Chondrocyte (in vitro differentiated cells): Measurements from ENCODE around the gene CNTNAP5. TPM values are rescaled to one million over a fixed set of nuclear protein-coding genes. Genes with fewer than 3 reads are reported as not detected.

Experiments used
- DNase-seq: peaks from one replicate; pipeline ENCODE4 v3.0.0; 2021; ENCODE audit warnings: mixed read lengths, low spot score
- H3K27ac Mint-ChIP-seq: one replicate; pipeline ENCODE4 v1.8.0; 2021; ENCODE audit warnings: mild to moderate bottlenecking, moderate library complexity, mixed read lengths; ENCODE audit not compliant: unreplicated experiment
- H3K27me3 Mint-ChIP-seq: 2 replicates; pipeline ENCODE4 v1.8.0; 2021; ENCODE audit warnings: low read depth, mixed read lengths
- H3K36me3 Mint-ChIP-seq: 2 replicates; pipeline ENCODE4 v1.8.0; 2021; ENCODE audit warnings: low read depth, mixed read lengths
- H3K4me1 Mint-ChIP-seq: 2 replicates; pipeline ENCODE4 v1.8.0; 2021; ENCODE audit warnings: low read depth, mild to moderate bottlenecking, mixed read lengths
- H3K4me3 Mint-ChIP-seq: one replicate; pipeline ENCODE4 v1.8.0; 2021; ENCODE audit warnings: mild to moderate bottlenecking, moderate library complexity, mixed read lengths; ENCODE audit not compliant: unreplicated experiment
- H3K9me3 Mint-ChIP-seq: 2 replicates; pipeline ENCODE4 v1.8.0; 2021; ENCODE audit warnings: low read depth, mixed read lengths
- total RNA-seq: library from RNA; stranded (reverse); gene quantifications from 3 replicates; pipeline ENCODE4 v1.2.1, GENCODE V29; 2021
- TF ChIP-seq, protein P1 (sequence below): fragments of 200-600 bp; sonication (generic); IDR thresholded peaks from 2 replicates; pipeline ENCODE4 v1.5.0; 2021; ENCODE audit warnings: antibody characterized with exemption, mild to moderate bottlenecking, moderate library complexity

CNTNAP5 gene
- total RNA-seq, 1 donor from 2014 or later: not detected

DNA sequence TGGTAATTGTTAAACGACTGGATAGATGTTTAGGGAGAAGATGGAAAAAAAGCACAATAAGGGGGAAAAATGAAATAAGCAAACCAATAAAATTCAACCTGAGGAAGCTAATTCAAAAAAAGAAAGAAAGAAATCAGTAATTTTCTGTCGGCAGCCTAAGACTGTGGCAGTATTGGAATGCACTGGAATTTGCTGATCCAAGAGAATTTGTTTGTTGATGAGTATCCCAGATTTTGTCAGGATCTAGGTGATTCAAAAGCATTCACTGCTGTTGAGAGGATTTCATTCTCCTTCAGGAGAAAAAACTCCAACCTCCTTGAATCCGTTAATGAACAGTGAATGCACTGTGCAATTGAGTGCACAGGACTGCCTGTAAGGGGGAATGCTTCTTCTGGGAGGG, 546.7 kb downstream of the CNTNAP5 start:
- H3K27ac Mint-ChIP-seq: no peak overlapping the region
- TF ChIP-seq, protein P1, sequence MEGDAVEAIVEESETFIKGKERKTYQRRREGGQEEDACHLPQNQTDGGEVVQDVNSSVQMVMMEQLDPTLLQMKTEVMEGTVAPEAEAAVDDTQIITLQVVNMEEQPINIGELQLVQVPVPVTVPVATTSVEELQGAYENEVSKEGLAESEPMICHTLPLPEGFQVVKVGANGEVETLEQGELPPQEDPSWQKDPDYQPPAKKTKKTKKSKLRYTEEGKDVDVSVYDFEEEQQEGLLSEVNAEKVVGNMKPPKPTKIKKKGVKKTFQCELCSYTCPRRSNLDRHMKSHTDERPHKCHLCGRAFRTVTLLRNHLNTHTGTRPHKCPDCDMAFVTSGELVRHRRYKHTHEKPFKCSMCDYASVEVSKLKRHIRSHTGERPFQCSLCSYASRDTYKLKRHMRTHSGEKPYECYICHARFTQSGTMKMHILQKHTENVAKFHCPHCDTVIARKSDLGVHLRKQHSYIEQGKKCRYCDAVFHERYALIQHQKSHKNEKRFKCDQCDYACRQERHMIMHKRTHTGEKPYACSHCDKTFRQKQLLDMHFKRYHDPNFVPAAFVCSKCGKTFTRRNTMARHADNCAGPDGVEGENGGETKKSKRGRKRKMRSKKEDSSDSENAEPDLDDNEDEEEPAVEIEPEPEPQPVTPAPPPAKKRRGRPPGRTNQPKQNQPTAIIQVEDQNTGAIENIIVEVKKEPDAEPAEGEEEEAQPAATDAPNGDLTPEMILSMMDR: no peak
- no peaks in the 10 kb centered on the region for H3K27me3 Mint-ChIP-seq
- peaks cover 10% of the 10 kb centered on the region for H3K9me3 Mint-ChIP-seq
- no peaks in the 10 kb centered on the region for H3K4me1 Mint-ChIP-seq
- H3K36me3 Mint-ChIP-seq: no peaks in the 10 kb centered on the region
- no peak for DNase-seq
- no peak overlapping the region for H3K4me3 Mint-ChIP-seq

DNA sequence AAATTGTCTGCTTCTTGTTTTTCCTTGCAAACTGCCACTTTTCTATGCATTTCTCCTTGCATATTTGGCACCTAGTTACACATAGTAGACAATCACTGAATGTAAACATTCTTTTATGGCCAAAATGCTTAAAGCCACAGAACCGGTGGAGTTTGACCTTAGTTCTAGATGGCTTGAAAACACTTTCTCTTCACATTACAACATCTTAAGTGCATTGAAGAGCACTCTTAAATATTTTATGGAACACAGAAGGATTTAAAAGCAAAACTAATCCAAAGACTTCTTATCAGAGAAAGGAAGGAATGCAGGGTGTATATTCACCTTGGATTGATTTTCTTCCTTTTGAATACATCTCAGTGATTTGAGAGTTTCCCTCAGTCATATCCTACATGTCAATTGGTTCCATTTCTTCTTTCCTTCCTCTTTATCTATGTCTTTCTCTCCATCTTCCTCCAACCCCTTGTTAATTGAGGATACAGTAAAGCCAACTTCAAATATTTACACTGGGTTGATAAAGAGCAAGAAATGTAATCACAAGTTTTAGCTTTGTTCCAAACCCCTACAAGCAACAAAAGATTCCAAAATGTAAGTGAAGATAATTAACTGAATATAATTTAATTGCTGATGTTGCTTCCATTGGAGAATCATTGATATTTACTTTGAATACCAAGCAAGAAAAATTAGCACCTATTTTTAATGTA, 548.0 kb downstream of the CNTNAP5 start:
- no peak overlapping the region for H3K4me3 Mint-ChIP-seq
- no peaks in the 10 kb centered on the region for H3K27me3 Mint-ChIP-seq
- peaks cover 8% of the 10 kb centered on the region for H3K9me3 Mint-ChIP-seq
- H3K4me1 Mint-ChIP-seq: no peaks in the 10 kb centered on the region
- TF ChIP-seq, protein P1: no peak
- no peak for DNase-seq
- H3K27ac Mint-ChIP-seq: no peak overlapping the region
- H3K36me3 Mint-ChIP-seq: no peaks in the 10 kb centered on the region

DNA sequence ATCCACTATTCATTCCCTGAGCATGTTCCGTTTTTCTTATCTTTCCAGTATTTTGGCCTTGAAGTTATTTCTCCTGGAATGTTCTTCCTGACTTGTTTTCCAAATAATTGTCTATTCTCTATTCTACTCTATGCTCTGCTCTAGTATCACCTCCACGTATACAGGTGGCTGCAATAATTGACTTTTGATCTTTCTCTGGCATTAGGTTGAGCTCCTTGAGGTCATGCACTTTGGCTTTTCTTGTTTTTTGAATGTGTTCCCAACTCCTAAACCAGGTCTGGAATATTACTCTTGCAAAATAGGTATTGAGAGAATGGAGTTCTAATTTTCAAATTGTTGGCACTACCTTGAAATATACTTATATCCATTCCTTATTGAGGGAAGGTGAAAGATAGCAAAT, 550.4 kb downstream of the CNTNAP5 start:
- Mint-ChIP-seq H3K36me3 (no peaks in the 10 kb centered on the region), H3K27me3 (no peaks in the 10 kb centered on the region), H3K4me3 (no peak overlapping the region), H3K4me1 (no peaks in the 10 kb centered on the region), H3K27ac (no peak overlapping the region), H3K9me3 (peaks cover 5% of the 10 kb centered on the region)
- TF ChIP-seq, protein P1: no peak
- no peak for DNase-seq

DNA sequence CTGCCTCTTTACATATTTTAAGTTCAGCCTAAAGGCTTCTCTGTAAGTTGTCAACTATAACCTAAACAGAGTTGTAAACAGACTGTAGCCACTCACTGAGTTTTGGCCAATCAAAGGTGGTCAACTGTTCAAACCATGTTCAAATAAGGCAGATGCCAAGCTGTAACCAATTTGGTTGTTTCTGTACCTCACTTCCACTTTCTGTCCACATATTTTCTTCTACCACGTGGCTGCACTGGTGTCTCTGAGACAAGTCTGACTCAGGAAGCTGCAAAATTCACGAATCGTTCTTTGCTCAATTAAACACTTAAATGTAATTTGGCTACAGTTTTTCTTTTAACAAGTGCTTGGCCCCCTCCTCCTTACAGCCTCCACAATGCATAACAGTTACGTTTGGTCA, 555.2 kb downstream of the CNTNAP5 start:
- no peak overlapping the region for H3K27ac Mint-ChIP-seq
- H3K36me3 Mint-ChIP-seq: no peaks in the 10 kb centered on the region
- TF ChIP-seq, protein P1: no peak
- no peak for DNase-seq
- H3K4me1 Mint-ChIP-seq: no peaks in the 10 kb centered on the region
- H3K27me3 Mint-ChIP-seq: no peaks in the 10 kb centered on the region
- H3K4me3 Mint-ChIP-seq: no peak overlapping the region
- peaks cover 7% of the 10 kb centered on the region for H3K9me3 Mint-ChIP-seq

DNA sequence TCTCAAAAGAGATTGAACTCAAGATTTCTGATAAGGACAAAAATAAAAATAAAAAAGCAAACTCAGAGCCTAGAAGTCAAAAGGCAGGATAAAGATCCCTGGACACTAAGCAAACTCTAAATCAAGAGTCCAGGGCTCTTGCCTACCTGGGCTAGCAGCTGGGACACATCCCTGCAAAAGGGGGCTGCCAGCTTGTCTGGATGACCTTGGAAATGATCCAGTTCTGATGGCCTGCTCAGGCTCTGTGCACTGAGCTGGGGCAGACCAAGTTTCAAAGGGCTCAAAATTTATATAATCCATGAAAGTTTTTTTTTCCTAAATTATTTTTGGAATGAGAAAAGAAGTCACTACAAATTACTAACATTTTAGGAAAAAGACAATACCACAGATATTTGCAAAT, 557.3 kb downstream of the CNTNAP5 start:
- no peaks in the 10 kb centered on the region for H3K27me3 Mint-ChIP-seq
- DNase-seq: no peak
- peaks cover 8% of the 10 kb centered on the region for H3K9me3 Mint-ChIP-seq
- no peaks in the 10 kb centered on the region for H3K36me3 Mint-ChIP-seq
- H3K27ac Mint-ChIP-seq: no peak overlapping the region
- TF ChIP-seq, protein P1: no peak
- H3K4me1 Mint-ChIP-seq: no peaks in the 10 kb centered on the region
- no peak overlapping the region for H3K4me3 Mint-ChIP-seq
